ENCODE results near the gene PYCR2.
"Not testable (repeated sequence)": the region's sequence is repeated elsewhere in the genome, so short reads cannot be mapped to it uniquely, and the experiment has no call there.

Gene PYCR2

DNA sequence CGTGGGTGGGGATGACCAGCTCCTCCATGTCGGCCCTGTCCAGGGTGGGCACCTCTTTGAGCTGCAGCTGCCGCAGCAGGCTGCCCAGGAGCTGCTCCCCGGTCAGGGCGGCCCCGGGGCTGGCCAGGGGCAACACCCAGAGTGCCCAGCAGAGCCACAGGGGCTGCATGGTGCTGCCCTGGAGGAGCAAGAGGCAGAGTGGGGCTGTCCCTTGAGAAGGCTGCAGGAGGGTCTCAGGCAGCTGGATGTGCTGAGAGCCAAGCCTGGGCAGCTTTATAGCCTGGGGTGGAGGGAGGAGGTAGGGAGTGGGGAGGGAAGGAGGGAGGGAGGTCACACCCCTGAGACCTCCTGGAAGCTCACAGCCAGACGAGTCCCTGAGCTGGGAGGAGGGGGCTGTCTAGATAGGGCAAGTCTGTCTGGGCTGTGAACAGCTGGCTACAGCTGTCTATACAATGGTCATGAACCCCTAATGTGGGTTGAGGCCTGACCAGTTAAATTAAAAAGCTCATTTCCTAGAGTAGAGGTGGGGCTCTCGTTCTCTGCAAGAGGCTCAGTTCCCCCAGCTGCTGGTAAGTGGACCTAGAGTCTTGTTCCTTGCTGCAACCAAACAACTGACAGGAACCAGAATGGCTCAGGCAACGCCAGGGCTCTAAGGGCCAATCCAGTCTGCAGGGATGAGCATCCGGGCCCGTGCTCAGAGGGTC, 35.0 kb downstream of the PYCR2 start, which contains the start of gene LEFTY1:
LEFTY1 (minus strand) TSS at position 249 of the 704 bp plus-strand sequence; CDS start at position 169, 80 bp downstream.
- FAIRE-seq = no peak

DNA sequence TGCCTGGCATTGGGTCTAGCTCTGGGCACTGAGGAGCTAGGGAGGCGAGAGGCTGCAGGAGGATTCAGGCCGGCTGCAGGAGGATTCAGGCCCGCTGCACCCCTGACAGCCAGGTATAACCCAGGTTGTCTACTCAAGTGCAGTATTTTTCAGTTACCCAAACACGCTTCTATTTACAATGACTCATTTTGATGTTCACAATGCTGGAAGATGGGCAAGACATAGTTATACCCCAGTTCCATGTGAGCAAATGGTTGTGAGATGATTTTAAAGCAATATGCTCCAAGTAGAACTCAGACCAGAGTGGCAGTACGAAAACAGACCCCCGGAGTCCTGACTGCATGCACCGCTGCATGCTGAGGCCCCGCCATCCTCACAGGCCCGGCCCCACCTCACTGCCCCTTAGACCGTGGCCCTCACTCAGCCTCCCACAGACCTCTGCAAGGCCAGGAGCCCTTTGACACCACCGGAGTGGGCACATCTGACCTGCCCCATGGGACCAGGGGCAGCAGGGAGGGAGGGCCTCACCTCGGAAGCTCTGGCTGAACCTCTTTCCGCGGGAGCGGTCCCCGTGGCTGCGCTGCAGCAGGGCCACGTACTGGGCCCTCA, 35.7 kb downstream of the PYCR2 start:
- no peak for FAIRE-seq

DNA sequence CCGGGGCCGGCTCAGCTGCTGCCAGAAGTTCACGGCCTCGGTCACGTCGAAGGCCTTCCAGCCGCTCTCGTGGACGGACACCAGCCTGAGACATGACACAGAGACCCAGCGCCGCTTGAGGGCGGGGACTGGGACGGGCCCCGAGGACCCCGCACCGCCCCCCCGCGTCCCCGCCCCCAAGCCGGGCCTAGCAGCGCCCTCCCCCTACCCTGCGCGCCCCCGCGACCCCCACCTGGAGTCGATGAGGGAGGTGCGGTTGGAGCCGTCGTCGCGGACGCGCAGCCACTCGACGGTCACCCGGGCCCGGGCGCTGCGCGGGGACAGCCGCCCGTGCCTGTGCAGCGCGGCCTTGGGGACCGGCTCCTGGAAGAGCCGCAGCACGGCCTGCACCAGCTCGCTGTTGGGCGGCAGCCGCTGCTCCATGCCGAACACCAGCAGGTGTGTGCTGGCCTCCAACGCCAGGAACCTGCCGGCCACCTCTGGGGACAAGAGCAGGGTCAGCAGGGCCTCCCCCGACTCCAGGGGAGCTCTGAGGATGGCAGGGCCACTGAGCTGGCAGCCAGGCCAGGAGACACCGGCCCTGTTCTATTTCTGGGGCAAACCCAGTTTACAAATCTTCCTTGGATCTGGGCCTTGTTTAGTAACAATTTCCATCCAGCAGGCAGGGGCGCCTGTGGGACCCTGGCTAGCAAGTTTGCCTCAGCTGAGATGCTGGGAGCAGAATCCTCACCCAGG, 36.3 kb downstream of the PYCR2 start:
- FAIRE-seq = not testable (repeated sequence)

- FAIRE-seq = no peak
These were observed 37.1 kb downstream of the PYCR2 start for GRCh38 chr1:225887030-225887314.

DNA sequence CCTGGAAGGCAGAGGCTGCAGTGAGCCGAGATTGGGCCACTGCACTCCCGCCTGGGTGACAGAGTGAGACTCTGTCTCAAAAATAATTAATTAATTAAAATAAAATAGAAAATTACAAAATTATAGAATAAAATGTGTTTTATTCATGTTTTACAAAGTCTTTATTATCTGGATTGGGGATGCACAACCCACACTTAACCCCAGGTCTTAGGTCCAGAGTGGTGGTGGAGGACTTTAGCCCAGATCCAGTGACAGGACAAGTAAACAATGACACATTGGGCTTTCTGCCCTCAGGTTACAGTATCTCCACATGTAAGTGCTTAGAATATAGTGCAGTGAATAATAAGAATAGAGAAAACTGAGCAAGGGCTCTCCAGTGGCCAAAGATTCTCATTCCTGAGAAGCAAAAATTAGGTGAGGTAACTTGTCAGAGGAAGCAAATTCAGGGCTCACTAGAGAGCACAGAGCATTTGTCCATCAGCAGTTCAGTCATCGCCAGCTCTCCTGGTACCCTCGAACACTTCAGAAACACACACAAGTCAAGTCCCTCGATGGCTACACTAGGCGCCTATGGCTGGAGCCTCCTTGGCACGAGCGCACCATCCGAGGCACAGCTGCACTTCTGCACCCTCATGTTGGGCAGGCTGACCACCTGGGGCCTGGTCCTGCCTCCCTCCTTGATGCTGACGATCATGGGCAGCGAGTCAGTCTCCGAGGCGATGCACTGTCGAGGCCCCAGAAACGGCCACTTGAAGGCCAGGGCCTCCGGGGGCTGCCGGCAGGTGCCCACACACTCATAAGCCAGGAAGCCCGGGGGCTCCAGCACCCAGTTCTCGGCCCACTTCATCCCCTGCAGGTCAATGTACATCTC, 37.7 kb downstream of the PYCR2 start:
- no peak for FAIRE-seq

GRCh38 chr1:225885336-225885735, 38.7 kb downstream of the PYCR2 start:
- no peak for FAIRE-seq

DNA sequence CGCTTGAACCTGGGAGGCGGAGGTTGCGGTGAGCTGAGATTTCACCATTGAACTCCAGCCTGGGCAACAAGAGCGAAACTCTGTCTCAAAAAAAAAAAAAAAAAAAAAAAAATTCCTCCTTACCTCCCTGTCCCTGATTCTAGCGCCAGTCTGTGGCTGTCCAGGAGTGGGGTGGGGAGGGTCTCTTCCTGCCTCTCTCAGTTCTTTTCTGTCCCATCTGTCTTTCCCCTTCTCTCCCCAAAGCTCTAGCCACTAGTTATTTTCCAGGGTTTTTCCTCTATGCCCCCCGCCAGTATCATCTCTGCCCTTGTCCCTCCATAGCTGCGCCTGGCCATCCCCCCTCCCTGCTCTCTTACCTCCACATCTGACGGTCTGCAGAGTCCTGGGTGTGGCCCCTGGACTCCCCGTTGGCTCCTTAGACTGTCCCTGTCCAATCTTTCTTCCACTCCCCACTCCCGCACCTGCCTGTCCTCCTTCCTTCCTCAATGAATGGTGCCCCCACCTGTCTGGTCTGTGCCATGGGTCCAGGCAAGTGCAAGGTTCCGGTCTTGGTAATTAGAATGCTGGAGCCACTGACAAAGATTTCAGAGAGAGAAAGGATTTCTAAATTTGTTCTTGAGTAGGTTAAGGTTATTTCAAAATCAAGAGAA, 40.3 kb downstream of the PYCR2 start:
- no peak for FAIRE-seq

DNA sequence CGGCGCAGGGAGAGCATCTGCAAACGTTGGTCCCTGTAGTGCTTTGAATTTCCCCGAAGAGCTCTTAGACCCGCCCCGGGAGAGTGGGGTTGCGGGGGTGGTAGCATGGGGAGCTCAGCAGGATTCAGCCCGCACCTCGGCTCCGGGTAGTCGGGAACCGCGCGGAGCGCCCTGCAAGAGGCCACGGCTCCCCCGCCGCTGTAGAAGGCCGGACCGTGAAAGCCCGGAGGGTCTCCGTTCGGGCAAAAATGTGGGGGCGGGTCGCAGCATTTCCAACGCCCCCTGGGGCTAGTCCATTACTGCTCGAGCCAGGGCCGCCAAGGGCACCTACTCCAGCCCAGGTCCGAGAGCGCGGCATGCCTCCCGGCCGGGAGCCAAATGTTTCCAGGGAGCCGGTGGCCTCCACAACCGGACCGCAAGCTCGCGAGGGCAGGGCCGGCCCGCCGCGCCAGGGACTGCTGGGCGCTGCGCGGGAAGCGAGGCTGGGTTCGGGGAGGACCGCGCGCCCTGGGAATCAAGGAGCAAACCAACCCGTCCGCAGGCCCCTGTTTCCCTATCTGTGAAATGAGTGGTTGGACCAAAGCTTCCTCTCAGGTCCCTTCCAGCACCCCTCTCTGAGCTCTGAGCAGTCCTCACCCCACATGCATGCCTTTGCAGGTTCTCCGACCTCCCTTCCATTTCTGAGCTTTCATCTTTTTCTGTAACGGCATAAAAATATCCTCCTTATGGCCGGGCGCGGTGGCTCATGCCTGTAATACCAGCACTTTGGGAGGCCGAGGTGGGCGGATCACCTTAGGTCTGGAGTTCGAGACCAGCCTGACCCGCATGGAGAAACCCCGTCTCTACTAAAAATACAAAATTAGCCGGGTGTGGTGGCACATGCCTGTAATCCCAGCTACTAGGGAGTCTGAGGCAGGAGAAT, 41.1 kb downstream of the PYCR2 start:
- FAIRE-seq = no peak

- FAIRE-seq = no peak
These were observed 41.9 kb downstream of the PYCR2 start, which contains the start of gene TMEM63A for GRCh38 chr1:225881959-225882693. TSS of gene TMEM63A (minus strand) at chr1:225882380. CDS start at chr1:225877580, 4,800 bp downstream.

GRCh38 chr1:225881081-225881958, 42.7 kb downstream of the PYCR2 start:
- no peak for FAIRE-seq

DNA sequence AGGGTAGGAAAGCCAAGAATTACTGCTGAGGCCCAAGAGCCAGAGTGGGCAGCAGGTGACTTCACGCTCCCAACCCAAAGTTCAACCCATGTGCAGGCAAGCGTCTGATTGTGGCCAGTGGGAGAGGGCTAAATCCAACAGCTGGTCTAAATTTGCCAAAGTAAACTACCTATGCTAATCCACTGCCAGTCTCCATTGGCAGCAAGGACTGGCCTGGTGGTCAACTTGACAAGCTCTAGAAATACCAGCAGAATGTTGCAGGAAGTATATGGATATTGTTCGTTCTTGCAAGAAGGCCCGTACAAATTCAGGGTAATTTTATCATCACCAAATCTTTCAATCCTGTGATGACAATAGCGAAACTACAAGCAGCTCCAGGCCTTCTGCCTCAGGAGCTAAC, 43.4 kb downstream of the PYCR2 start:
- FAIRE-seq = no peak

DNA sequence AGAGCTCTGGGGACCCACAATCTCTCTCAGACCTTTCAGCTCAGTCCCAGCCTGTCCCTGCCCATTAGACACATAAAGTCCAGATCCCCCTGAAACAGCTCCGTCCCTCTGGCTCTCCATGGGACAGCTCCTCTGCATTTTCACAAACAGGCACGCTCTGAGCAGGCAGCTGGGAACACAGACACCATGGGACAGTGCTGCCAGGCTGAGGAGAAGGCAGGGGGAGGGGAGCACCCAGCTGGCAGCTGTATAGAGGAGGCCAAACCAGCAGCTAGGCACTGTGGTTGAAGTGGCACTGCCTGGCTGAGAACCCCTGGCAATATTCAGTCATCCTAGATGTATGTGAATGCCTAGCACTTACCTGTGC, 43.8 kb downstream of the PYCR2 start:
- FAIRE-seq = no peak

GRCh38 chr1:225879521-225880221, 44.4 kb downstream of the PYCR2 start:
- FAIRE-seq = no peak

GRCh38 chr1:225878282-225878681, 45.8 kb downstream of the PYCR2 start:
- FAIRE-seq = no peak

- FAIRE-seq = no peak
These were observed 46.5 kb downstream of the PYCR2 start for GRCh38 chr1:225877580-225877979.

- FAIRE-seq = no peak
These were observed 47.0 kb downstream of the PYCR2 start for GRCh38 chr1:225876900-225877510.

DNA sequence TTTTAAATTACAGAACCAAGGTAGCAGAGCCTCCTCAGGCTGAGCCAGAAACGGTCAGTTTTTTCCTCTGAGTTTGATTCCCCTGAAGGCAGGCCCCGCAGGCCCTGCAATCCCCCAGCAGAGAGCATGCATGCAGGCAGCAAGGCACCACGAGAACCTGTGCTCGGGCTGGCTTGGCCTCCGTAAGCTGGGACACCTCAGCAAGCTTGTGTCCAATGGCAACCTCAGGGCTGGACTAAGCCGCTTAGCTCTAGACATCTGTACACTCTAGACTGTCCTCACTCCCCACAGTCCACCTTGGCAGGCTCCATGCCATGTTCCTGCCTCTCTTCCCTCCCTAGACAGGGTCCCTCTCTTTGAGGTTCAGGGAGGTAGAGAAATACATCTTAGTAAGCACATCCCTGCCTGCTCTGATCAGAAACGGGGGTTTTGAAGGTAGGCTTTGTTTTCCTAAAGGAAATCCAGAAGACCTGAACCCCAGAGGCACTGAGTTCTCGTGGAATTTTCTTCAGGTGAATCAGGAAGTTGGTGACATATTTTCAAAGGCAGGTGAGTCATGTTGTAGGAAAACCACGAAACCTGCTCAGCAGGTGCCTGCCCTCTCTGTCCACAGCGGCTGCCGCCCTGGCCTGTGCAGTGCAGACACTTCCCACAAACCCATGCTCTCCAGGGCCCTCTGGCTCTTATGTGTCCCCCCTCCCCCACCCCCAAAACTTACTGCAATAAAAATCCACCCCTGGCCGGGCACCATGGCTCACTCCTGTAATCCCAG, 48.8 kb downstream of the PYCR2 start:
- no peak for FAIRE-seq

DNA sequence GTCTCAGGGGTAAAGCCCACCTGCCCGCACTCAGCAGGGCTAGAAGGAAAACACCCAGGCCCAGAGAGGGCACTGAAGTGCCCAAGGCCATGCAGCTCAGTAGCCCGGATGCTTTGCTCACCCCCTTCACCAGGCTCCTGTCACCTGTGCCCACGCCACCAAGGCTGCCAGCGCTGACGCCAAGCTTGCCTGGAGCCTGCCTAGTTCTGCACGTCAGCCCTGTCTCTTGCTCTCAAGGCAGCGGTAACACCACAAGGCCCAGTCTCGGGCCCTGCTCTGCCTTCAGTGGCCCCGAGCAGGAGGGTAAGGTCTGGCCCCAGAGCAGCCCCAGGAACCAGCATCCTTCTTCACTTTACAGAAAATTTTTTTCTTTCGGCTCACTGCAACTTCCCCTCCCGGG, 49.6 kb downstream of the PYCR2 start:
- no peak for FAIRE-seq
